Brain microvascular endothelial cell (primary cell): Measurements from ENCODE around the gene LYZL2.
"Not testable (repeated sequence)": the region's sequence is repeated elsewhere in the genome, so short reads cannot be mapped to it uniquely, and the experiment has no call there.

Experiments used
- DNase-seq: peaks from one replicate; pipeline ENCODE4 v3.0.0-alpha.2; 2020
- H3K27ac ChIP-seq: fragments of 250-450 bp; sonication (Bioruptor Pico); 2 replicates; pipeline ENCODE4 v1.5.1; 2020; ENCODE audit warnings: mild to moderate bottlenecking, moderate library complexity
- H3K27me3 ChIP-seq: fragments of 250-450 bp; sonication (Bioruptor Pico); replicated peaks from 2 replicates; pipeline ENCODE4 v1.5.1; 2020; ENCODE audit warnings: mild to moderate bottlenecking
- H3K36me3 ChIP-seq: fragments of 250-450 bp; sonication (Bioruptor Pico); replicated peaks from 2 replicates; pipeline ENCODE4 v1.5.1; 2020; ENCODE audit warnings: mild to moderate bottlenecking
- H3K4me3 ChIP-seq: 2 replicates; pipeline ENCODE4 v1.5.1; 2011; ENCODE audit warnings: low read depth, mild to moderate bottlenecking, control low read depth, low read length, moderate library complexity
- in situ Hi-C: cut with HindIII; loops from 2 replicates; pipeline ENCODE4 v1.10.0; 2017; ENCODE audit warnings: low sequenced_read_pairs, low pct_ligation_motif_present
- TF ChIP-seq, protein P1 (sequence below): IDR thresholded peaks from 2 replicates; pipeline ENCODE4 v1.5.1; 2011; ENCODE audit warnings: low read depth, mild to moderate bottlenecking, moderate library complexity, low read length, control low read depth, inconsistent platforms; ENCODE audit errors: missing control alignments

The LYZL2 gene

DNA sequence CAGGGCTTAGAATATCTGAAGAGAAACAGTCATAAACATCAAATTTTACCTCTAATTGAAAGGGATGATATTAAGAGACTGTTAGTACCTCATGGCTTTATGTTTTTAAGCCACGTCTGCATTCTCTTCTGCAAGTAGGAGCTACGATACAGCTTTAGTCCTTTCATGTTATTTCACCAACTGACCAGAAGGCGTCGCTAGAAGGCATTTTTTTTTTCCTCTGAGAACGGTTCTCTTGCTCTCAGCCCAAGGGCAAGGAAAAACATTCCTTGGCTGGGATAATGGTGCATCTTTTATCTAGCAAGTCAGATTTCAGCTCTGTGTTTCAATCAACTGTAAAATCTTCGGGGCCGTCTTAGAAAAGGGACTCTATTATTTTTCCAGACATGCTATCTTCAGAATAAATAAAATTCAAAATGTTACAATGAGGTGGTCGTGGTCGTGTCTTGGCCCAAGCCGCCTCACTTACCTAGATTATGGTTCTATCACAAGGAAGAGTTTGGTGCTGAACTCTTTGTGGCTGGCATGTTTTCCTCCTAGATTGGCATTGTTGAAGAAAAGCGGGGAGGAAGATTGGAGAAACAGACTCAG, 41.6 kb upstream of the LYZL2 start:
- DNase-seq: peak; percentile 60
- TF ChIP-seq, protein P1, sequence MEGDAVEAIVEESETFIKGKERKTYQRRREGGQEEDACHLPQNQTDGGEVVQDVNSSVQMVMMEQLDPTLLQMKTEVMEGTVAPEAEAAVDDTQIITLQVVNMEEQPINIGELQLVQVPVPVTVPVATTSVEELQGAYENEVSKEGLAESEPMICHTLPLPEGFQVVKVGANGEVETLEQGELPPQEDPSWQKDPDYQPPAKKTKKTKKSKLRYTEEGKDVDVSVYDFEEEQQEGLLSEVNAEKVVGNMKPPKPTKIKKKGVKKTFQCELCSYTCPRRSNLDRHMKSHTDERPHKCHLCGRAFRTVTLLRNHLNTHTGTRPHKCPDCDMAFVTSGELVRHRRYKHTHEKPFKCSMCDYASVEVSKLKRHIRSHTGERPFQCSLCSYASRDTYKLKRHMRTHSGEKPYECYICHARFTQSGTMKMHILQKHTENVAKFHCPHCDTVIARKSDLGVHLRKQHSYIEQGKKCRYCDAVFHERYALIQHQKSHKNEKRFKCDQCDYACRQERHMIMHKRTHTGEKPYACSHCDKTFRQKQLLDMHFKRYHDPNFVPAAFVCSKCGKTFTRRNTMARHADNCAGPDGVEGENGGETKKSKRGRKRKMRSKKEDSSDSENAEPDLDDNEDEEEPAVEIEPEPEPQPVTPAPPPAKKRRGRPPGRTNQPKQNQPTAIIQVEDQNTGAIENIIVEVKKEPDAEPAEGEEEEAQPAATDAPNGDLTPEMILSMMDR: peak; percentile 71
- Histone ChIP-seq H3K4me3 (no peak overlapping the region), H3K27me3 (no peaks in the 10 kb centered on the region), H3K27ac (no peak overlapping the region), H3K36me3 (no peaks in the 10 kb centered on the region)
- in situ Hi-C loops: no loop called here

DNA sequence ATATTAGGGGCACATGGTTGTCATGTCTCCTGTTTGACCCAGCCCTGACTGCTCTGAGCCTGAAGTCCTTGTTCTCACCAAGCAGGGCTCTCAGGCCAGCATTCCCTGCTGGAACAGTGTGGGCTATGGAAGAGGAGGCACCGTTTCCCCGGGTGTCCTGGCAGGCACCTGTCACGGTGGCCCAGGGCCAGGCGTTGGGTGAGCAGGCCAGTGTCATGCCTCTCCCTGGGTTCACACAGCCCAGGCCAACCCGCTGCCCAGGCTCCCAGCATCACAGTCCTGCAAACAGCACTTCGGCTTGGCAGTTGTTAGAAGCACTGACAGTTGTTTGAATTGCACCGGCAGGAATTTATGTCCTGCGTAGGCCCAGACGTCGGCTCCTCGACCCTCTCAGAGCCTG, 38.4 kb upstream of the LYZL2 start:
- H3K27me3 ChIP-seq, H3K27ac ChIP-seq, H3K36me3 ChIP-seq, DNase-seq, H3K4me3 ChIP-seq, in situ Hi-C loops: not testable (repeated sequence)

DNA sequence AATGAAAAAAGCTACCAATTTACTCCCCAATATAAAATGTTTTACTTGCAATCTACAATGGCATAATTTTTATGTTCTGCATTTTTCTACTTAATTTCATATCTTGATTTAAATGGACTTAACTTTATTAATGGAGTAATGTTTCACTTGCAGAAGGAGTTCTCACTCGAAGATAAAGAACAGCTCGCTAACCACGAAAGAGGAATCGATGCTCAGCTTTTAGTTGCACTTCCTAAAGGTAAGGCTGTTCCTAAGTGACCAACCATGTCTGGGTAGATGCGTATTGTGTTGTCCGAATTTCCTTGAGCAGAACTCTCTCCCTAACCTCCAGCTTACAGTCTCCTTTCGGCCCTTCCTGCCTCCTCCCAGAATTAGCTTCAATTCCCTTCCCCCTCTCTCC, 33.9 kb upstream of the LYZL2 start:
- in situ Hi-C loops, H3K36me3 ChIP-seq, H3K27me3 ChIP-seq, H3K27ac ChIP-seq, H3K4me3 ChIP-seq, DNase-seq: not testable (repeated sequence)

DNA sequence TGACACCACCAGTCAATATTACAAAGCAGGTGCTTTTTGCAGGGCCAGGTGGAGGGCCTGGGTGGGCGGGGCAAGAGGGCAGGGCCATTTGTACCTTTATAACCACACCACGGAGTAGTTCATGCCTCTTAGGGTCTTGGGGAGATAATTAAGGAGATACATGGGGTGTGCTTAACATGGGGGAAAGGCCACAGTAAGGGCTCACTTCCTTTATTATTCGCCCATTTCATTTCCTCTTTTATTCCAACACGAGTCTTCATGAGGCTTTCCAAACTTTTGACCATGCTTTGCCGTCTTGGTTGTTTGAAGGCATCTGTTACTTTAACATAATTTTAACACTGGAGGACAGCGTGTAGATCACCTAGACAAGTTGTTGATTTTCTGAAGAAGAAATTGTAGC, 33.3 kb upstream of the LYZL2 start:
- Histone ChIP-seq H3K4me3 (no peak overlapping the region), H3K27ac (no peak overlapping the region), H3K27me3 (no peaks in the 10 kb centered on the region), H3K36me3 (no peaks in the 10 kb centered on the region)
- TF ChIP-seq, protein P1: no peak
- DNase-seq: no peak
- in situ Hi-C loops: no loop called here

DNA sequence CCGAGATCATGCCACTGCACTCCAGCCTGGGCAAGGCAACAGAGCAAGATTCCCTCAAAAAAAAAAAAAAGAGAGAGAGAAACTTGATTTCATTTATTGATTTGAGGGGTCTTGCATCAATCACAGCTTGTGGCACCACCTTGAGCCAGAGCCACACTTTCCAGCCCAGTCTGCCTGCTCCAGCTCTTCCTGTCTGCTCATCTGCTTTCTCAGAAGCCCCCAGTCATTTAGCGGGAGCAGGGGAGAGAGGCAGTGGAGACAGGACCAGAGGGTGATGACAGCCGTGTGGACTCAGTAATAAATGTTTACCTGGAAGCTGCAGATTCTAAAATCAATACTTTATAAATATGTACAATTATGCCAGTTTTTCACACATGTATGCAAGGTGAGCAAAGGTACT, 30.8 kb upstream of the LYZL2 start:
- in situ Hi-C loops, H3K27me3 ChIP-seq: not testable (repeated sequence)

DNA sequence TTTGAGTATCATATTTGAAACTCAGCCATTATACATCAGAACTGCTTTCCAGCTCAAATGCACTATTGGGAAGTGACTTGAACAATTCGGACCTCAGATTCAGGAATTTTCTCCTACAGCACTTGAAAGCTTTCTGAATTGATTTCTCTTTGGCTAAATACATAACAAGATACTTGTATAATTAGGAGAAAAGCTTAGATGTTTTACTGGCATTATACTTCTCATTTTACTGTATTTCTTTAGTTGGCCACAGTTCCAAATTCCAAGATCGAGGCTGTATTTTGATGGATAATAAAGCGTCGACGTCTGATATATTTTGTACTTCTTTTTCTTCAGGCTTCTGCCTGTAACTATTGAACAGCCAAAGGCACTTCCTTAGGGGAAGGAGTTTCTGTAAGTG, 26.7 kb upstream of the LYZL2 start:
- H3K27me3 ChIP-seq: no peaks in the 10 kb centered on the region
- TF ChIP-seq, protein P1: no peak
- DNase-seq: no peak

More for the DNA sequence above, 30.8 kb upstream of the LYZL2 start:
- H3K4me3 ChIP-seq, H3K27ac ChIP-seq, DNase-seq, H3K36me3 ChIP-seq: not testable (repeated sequence)

DNA sequence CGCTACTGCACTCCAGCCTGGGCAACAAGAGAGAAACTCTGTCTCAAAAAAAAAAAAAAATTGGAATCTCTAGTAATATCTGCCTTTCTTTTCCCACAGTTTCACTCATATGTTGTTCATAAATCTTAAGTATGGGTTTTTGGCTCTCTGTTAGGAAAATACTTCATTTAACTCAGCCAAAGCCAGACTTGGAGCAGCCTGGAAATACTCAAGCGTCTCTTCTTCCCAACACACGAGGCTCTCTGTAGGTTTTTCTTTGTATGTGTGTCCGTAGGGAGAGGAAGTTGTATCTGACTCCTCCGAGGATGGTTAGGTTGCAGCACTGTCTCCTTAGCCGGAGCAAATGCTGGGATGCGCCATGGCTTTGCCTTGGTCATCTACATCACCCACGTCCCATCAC, 25.4 kb upstream of the LYZL2 start:
- in situ Hi-C loops, H3K27ac ChIP-seq, H3K4me3 ChIP-seq, H3K27me3 ChIP-seq, H3K36me3 ChIP-seq, DNase-seq: not testable (repeated sequence)

More for the DNA sequence above, 26.7 kb upstream of the LYZL2 start:
- Histone ChIP-seq H3K27ac (no peak overlapping the region), H3K36me3 (no peaks in the 10 kb centered on the region), H3K4me3 (no peak overlapping the region)
- in situ Hi-C loops: no loop called here

DNA sequence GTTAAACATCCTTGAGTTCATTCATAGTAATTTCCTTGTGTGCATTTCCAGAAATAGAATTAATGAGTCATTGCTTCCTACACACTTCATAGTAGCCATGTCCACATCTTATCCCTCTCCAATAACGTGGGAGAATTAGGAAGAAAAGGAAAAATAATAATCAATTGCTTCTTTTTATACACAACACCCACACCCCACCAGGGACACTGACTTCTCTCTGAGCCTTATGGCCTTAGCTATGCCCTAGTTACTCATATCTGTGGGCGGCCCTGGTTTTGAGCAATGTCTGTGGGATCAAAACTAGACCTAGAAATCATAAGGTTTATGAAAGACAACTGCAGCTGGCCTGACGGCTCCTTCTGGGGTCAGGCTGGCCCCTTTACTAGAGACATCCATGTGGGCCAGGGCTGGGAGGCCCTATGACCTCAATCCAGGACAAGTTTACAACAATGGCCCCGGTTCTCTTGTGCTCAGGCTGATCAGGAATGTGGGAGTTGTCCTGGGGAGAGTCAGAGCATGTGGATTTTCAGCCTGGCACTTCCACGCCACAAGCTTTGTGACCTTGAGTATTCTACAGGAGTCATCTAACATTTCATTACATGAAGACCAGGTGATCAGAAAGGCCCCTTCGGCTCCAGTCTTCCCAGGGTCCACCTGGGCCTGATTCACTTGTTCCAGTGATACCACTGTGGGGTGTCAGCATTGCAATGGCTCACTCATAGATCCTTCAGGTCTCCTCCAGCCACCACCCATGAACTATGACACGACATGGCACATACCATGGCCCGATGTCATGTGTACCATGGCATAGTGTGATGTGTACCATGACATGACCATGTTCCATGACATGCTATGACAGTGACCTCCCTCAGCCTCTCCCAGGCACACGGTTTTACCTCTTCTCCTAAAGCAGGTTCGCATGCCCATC, 22.2 kb upstream of the LYZL2 start:
- in situ Hi-C loops, H3K27ac ChIP-seq, H3K27me3 ChIP-seq, H3K4me3 ChIP-seq, H3K36me3 ChIP-seq: not testable (repeated sequence)
- DNase-seq: peak; percentile 24
